CD4-positive, alpha-beta T cell treated with Interleukin-21 for 1 hour (primary cell): Measurements from ENCODE around the gene P4HA1.
"Not testable (repeated sequence)": the region's sequence is repeated elsewhere in the genome, so short reads cannot be mapped to it uniquely, and the experiment has no call there.

Experiments
- DNase-seq: peaks from one replicate; pipeline ENCODE4 v3.0.0-alpha.2; 2020

Gene P4HA1

DNA sequence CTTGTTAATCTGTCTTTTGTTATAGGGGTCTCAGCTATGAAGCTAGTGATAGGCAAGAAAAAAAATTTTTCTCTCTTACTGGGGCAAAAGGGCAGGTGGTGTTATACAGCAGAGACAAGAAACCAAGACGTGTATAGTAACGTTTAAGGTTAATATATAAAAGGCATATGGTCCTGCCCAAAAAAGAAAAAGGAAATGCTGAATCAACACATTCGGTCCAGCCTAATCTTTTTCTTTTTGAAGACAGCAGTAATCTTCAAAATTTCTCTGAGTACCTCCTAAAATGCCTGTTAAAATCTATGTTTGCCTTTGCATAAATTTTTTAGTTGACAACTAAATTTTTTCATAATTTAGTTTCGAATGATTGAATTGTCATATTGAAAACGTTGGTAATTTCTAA is 54.5 kb downstream of the P4HA1 start:
- DNase-seq = no peak

DNA sequence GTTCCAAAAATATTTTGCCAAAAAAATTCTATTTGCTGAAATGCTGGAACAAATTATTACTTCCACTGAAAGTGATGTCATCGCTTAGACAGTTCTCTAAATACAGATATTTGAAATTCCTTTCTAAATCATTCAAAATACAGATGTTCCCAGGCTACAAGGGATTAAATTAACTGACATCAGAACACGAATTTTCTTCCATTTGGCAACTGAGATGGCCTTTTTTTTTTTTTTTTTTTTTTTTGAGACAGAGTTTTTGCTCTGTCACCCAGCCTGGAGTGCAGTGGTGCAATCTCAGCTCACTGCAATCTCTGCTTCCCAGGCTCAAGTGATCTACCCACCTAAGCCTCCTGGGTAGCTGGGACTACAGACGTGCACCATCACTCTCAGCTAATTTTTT is 57.0 kb downstream of the P4HA1 start:
- no peak for DNase-seq

DNA sequence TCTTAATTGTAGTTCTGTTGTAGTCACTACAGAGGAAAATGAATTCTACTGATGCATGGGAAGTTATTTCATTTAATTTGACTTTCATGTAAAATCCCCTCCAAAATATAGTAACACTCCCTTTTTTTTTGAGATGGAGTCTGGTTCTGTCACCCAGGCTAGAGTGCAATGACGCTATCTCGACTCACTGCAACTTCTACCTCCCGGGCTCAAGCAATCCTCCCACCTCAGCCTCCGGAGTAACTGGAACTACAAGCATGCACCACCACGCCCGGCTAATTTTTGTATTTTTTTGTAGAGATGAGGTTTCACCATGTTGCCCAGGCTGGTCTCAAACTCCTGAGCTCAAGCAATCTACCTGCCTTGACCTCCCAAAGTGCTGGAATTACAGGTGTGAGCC is 60.4 kb downstream of the P4HA1 start:
- not testable (repeated sequence) for DNase-seq

DNA sequence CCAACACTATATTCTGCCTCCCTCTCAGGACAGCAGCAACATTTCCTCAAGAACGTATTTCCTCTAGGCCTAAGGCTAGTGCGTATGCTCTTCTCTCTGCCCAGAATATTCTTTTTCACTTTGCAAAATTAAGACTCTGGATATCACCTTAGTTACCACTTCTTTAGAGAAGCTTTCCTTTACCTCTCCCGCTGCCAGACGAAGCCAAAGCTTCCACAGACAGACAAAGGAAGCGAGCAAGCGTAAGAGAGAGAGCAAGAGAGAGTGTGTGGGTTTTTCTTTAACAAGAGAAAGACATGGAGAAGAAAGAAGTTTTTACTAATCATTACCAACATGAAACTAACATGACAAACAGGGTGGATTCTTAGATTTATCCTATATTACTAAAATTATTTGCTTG is 64.1 kb downstream of the P4HA1 start:
- DNase-seq = no peak

DNA sequence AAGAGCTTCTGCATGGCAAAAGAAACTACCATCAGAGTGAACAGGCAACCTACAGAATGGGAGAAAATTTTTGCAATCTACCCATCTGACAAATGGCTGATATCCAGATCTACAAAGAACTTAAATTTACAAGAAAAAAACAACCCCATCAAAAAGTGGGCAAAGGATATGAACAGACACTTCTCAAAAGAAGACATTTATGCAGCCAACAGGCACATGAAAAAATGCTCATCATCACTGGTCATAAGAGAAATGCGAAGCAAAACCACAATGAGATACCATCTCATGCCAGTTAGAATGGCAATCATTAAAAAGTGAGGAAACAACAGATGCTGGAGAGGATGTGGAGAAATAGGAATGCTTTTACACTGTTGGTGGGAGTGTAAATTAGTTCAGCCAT is 70.0 kb downstream of the P4HA1 start:
- not testable (repeated sequence) for DNase-seq

DNA sequence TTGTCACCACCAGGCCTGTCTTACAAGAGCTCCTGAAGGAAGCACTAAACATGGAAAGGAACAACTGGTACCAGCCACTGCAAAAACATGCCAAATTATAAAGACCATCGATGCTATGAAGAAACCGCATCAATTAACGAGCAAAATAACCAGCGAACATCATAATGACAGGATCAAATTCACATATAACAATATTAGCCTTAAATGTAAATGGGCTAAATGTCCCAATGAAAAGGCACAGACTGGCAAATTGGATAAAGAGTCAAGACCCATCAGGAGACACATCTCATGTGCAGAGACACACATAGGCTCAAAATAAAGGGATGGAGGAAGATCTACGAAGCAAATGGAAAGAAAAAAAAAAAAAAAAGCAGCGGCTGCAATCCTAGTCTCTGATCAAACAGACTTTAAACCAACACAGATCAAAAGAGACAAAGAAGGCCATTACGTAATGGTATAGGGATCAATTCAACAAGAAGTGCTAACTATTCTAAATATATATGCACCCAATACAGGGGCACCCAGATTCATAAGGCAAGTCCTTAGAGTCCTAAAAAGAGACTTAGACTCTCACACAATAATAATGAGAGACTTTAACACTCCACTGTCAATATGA is 73.1 kb downstream of the P4HA1 start:
- DNase-seq = not testable (repeated sequence)

DNA sequence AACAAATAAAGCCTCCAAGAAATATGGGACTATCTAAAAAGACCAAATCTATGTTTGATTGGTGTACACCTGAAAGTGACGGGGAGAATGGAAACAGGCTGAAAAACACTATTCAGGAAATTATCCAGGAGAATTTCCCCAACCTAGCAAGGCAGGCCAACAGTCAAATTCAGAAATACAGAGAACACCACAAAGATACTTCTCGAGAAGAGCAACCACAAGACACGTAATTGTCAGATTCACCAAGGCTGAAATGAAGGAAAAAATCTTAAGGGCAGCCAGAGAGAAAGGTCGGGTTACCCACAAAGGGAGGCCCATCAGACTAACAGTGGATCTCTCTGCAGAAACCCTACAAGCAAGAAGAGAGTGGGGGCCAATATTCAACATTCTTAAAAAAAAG is 73.7 kb downstream of the P4HA1 start:
- not testable (repeated sequence) for DNase-seq

DNA sequence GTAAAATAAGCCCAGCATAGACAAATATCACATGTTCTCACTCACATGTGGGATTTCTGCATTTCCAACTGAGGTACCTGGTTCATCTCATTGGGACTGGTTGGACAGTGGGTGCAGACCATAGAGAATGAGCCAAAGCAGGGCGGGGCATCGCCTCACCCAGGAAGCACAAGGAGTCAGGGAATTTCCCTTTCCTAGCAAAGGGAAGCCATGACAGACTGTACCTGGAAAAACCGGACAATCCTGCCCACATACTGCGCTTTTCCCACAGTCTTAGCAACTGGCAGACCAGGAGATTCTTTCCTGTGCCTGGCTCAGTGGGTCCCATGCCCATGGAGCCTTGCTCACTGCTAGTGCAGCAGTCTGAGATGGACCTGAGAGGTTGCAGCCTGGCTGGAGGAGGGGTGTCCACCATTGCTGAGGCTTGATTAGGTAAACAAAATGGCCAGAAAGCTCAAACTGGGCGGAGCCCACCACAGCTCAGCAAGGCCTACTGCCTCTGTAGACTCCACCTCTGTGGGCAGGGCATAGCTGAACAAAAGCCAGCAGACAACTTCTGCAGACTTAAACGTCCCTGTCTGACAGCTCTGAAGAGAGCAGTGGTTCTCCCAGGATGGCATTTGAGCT is 75.0 kb downstream of the P4HA1 start:
- DNase-seq = not testable (repeated sequence)

DNA sequence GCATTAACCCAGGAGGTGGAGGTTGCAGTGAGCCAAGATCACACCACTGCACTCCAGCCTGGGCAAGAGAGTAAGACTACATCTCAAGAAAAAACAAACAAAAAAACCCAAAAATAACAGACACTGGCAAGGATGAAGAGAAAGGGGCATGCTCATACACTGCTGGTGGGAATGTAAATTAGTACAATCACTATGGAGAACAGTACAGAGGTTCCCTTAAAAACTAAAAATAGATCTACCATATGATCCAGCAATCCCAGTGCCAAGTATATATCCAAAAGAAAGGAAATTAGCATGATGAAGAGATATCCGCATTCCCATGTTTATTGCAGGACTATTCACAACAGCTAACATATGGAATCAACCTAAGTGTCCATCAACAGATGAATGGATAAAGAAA is 75.6 kb downstream of the P4HA1 start:
- no peak for DNase-seq

DNA sequence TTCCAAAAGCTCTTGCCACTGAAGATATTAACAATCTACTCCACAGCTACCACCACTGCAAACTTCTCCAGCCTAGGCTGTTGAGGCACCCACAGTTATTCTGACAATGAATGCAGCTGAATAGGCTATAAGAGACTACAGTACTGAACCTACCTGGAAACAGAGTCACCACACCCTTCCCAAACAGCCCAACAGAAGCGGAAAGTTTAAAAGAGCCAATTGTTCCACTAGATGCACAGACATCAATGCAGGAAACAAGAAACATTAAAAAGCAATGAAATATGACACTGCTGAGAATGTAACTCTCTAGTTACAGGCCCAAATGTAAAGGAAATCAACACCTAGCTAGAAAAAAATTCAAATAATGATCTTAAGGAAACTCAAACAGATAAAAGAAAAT is 77.6 kb downstream of the P4HA1 start:
- no peak for DNase-seq

DNA sequence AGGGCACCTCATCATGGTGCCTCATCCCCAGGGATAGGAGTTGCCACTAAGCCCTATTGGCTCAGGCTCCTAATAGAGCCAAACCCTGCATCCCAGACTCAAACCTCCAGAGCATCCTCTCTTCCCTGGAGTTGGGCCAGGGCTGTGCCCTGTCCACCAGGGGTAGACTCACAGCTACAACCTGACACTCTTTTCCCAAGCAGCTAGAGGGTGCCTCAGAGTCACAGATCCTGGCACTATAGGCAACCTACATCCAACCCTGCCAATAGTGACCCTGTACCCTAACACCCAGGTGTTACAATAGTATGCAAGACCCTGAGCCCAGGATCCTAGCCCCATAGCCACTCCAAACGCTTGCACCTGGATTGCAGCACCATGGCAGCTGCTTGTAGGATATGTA is 78.0 kb downstream of the P4HA1 start:
- DNase-seq = no peak

DNA sequence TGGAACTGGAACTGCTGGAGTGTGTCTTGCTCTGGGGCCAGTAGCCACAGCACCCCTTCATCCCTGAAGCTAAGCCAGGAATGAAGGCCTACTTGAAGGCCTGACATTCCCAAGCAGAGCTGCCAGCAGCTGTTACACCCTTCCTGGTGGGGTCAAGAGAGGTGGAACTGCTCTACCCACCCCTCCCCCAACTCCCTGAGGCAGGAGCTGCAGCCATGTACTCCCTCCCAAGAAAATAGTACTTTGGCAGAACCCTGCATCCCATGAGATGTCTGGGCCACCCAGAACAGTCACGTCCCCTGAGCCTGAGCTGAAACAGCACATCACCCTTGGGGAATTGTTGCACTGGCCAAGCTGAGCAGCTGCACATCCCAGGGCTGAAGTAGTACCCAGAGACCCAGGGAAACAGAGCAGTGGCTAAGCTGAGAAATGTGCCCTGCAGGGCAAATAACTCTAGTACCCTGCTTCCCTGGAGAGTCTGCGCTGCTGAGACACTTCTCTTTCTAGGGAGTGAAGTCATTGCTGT is 78.6 kb downstream of the P4HA1 start:
- DNase-seq = no peak

DNA sequence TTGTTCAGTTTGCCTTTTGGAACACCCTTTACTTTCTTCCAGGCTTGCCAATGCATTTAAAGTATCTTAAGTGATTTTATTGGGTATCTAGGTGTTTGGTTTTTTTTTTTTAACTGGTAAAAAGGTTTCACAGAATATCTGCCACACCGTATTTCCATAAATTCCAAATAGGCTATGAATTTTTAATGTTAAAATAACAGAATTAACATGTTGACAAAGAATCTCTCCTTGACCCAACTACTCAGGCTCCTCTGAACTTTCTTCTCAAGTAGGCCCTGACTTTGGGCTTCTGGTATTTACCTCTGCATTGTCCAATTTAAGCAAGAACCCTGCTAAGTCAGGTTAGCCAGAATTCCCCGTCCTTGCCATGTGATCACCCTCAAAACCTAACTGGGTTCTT is 80.9 kb downstream of the P4HA1 start:
- DNase-seq = no peak

DNA sequence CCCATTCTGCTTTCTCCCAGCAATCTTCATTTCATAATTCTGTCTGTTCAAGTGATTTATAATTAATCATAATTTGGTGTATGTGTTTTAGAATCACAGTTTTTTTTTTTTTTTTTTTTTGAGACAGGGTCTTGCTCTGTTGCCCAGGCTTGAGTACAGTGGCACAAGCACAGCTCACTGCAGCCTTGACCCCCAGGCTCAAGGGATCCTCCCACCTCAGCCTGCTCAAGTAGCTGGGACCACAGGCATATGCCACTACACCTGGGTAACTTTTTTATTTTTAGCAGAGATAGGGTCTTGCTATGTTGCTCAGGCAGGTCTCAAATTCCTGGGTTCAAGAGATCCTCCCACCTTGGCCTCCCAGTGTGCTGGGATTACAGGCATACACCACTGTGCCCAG is 92.8 kb downstream of the P4HA1 start:
- no peak for DNase-seq

DNA sequence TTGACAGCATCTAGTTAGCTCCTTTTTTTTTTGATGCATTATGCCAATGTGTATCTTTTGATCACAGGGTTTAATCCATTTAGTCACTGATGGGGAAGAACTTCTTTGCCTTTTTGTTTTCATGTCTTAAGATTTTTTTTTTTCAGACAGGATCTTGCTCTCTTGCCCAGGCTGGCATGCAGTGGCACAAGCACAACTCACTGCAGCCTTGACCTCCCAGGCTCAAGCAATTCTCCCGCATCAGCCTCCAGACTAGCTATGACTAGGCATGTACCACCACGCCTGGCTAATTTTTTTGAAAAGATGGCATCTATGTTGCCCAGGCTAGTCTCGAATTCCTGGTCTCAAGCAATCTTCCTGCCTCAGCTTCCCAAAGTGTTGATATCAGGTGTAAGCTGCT is 95.7 kb downstream of the P4HA1 start:
- DNase-seq = no peak

DNA sequence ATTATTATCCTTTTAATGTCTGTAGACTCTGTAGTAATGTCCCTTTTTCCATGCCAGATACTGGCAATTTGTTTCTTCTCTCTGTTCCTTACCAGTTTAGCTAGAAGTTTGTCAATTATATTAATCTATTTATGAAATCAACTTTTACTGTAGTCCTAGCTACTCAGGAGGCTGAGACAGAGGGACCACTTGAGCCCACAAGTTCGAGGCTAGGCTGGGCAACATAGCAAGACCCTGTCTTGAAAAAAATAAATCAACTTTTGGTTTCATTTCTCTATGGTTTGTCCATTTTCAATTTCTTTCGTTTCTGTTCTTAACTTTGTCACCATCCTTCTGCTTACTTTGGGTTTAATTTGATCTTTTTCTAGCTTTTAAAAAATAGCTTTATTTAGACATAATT is 99.6 kb downstream of the P4HA1 start:
- DNase-seq = no peak

DNA sequence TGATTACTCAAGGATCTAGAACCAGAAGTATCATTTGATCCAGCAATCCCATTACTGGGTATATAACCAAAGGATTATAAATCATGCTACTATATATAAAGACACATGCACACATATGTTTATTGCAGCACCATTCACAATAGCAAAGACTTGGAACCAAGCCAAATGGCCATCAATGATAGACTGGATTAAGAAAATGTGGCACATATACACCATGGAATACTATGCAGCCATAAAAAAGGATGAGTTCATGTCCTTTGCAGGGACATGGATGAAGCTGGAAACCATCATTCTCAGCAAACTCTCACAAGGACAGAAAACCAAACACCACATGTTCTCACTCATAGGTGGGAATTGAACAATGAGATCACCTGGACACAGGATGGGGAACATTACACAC is 101.2 kb downstream of the P4HA1 start:
- DNase-seq = not testable (repeated sequence)

DNA sequence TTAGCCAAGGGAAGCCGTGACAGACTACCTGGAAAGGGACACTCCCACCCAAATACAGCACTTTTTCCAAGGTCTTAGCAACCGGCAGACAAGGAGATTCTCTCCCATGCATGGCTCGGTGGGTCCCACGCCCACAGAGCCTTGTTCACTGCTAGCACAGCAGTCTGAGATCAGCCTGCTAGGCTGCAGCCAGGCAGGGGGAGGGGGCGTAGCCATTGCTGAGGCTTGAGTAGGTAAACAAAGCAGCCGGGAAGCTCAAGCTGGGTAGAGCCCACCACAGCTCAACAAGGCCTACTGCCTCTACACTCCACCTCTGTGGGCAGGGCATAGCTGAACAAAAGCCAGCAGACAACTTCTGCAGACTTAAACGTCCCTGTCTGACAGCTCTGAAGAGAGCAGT is 106.9 kb downstream of the P4HA1 start:
- not testable (repeated sequence) for DNase-seq

DNA sequence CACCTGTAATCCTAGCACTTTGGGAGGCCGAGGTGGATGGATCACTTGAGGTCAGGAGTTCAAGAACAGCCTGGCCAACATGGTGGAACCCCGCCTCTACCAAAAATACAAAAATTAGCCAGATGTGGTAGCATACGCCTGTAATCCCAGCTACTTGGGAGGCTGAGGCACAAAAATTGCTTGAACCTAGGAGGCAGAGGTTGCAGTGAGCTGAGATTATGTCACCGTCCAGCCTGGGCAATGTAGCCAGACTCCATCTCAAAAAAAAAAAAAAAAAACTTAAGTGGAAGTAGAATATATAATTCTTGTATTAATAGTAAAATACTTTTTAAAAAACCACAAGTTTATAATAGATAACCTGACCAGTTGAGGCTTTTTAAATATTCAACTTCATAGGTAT is 112.0 kb downstream of the P4HA1 start:
- not testable (repeated sequence) for DNase-seq

DNA sequence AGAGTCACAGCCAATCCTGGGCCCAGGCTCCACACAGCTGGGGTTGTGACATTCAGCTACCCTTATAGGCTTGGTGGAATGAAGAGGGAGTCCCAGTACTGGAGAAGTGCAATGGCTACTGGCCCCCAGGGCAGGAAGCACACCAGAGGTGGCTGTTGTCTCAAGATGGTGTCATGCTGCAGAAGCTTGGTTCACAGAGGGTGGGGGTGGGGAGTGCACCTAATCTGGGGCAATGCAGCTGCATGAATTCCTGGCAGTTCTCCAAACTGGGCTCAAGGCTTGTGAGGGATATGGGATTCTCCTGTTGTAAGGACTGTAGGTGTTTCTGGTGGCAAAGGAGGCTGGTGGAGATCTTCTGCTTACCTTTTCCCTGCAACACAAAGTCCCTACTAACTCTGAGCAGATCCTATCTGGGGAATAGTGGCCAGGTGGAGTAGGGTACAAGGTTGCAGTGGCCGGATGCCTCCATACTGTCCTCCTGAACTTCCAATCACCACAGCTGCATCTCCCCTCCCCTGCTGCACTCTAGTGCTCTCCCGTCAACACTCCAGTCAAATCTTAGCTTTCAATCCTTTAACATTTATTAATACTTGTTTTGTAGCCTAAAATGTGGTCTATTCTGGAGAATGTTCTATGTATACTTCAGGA is 114.7 kb downstream of the P4HA1 start:
- no peak for DNase-seq

DNA sequence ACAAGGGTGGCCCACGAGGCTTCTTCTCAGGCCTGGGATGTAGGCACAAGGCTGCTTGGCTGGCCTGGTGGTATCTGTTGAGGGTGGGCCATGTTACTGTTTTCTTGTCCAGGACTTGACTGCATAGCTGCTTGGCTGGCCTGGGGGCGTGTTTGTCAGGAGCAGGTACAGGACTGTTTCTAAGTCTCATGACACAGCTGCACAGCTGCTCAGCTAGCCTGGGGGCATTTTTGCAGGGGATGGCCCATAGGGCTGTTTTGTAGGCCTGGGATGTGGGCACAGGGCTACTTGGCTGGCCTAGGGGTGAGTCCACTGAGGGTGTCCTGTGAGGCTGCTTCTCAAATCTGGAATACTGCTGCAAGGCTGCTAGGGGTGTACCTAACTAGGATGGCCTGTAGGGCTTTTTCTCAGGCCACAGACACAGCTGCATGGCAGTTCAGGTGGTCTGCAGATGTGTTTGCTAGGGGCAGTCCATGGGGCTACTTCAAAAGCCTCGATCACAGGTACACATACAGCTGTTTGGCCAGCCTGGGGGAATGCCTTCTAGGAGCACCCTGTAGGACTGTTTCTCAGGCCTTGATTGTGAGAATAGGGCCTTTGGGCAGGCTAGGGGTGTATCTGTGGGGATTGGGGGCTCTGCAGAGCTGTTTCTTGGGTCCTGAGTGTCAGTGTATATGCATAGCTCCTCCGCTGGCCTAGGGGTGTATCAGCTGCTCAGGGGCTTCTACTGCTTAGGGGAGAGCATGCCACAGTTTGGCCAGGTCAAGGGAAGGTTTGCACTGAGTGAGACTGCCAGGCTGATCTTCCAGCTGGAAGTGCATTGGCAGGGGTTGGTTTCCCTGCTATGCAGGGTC is 115.4 kb downstream of the P4HA1 start:
- DNase-seq = no peak

DNA sequence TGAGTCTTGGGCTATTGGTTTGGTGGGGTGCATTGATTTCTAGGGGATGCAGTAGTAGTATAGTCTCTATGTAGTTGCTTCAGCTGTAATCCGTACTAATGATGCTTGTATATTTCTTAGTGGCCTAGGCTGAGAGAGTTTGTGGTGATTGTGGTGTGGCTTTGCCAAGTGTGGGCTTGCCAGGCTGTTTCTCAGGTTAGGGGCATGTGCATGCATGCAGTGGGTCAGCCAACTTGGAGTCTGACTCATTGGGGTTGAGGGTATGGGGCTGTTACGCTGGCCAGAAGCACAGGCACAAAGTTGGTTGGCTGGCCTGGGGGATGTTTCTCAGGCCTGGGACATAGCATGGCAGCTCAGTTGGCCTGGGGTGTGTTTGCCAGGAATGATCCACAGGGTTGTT is 116.3 kb downstream of the P4HA1 start:
- no peak for DNase-seq

DNA sequence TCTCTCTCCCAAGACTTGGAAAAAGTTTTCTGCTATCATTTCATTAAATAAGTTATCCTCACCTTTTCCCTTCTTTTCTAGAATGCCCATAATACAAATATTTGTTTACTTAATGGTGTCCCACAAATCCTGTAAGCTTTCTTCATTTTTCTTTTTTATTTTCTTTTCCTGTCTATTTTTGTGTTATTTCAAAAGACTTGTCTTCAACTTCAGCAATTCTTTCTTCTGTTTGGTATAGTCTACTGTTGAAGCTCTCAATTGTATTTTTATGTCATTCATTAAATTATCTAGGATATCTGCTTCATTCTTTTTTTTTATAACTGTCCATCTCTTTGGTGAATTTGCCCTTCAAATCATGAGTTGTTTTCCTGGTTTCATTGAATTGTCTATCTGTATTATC is 117.0 kb downstream of the P4HA1 start:
- DNase-seq = no peak
